Stimulated activated CD8-positive, alpha-beta memory T cell treated with anti-CD3 and anti-CD28 coated beads, Interleukin-15, amount 100 ng/mL, for 48 hours (primary cell): Measurements from ENCODE around the gene DESI1.
"Not testable (repeated sequence)": the region's sequence is repeated elsewhere in the genome, so short reads cannot be mapped to it uniquely, and the experiment has no call there.

Source experiments
- DNase-seq, 2 donors: peaks; one replicate each; pipeline ENCODE4 v3.0.0-alpha.2; 2020; ENCODE audit warnings: low read depth in 2 of 2

DESI1 gene

DNA sequence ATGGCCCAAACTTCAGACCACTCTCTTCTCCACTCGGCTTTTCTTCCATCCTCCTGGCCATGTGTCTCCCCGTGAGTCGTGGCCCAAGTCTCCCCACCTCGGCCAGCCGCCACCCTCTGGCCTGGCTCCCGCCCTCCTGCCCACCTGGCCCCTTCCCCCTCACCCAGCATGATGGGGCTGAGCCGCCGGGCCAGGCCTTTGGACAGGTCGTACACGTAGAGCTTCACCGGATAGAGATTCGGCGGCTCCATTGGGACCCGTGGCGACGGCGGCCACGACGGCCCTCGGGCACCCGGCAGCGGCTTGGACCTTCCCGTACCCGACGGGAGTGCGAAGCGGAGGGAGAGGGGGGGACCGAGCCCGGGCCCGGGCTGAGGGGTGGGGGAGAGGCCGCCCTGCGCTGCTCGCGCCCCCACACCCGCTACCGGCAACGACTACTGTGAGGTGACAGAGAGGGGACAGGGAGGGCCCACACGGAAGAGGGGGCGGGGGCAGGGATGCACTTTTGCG lies at the start of gene DESI1:
DESI1 (minus strand) TSS at position 455 of the 510 bp plus-strand sequence; CDS start at position 251, 204 bp downstream.
- no peak for DNase-seq

DNA sequence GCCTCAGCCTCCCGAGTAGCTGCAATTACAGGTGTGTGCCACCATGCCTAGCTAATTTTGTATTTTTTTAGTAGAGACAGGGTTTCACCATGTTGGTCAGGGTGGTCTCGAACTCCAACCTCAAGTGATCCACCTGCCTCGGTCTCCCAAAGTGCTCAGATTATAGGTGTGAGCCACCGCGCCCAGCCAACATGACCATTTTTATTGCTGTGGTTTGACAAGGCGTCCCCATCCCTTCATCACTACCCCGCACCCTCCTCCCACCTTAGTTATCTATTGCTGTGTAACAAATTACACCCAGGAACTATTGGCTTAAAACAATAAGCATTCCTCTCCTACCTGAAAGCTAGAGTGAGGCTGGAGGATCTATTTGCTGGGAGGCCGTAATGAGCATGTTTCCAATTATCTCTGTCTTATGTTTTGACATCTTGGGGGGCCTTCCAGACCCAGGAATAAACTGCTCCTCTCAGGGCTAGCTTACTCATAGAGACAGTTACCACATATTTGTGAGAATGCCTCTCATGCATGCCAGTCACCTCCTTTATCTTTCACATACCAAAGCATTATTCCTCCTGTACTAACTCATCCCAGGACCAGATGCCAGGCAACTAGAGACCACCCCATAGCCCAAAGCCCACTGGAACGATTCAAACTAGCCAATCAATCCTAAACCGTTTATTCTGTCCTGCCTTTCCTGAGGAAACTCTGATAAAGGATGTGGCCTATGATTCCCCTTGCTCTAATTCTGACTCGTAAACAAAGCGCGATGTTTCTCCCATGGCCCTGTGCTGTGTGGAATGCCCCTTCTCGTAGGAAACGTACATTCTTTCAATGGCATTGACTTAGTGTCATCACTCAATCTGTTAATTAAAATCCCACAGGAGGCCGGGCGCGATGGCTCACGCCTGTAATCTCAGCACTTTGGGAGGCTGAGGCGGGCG lies 48.4 kb upstream of the DESI1 start:
- no peak for DNase-seq

DNA sequence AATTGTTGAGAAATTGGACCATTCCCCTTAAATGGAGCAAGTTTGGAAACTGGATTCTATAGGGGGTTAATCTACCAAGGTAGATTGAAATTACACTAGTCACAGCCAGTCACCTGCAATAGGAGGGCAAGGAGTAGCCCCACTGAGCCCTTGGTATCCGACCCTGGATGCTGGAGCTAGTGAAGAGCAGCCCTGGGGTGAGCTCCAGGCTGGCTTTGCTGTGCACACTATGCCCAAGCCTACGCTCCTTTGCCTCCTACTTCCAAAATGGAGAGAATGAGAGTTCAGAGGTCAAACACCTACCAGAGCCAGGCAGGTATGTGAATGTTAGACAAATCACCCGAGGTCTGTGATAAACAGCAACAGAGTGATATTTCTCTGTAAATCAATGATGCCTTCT lies 44.1 kb upstream of the DESI1 start:
- no peak for DNase-seq

DNA sequence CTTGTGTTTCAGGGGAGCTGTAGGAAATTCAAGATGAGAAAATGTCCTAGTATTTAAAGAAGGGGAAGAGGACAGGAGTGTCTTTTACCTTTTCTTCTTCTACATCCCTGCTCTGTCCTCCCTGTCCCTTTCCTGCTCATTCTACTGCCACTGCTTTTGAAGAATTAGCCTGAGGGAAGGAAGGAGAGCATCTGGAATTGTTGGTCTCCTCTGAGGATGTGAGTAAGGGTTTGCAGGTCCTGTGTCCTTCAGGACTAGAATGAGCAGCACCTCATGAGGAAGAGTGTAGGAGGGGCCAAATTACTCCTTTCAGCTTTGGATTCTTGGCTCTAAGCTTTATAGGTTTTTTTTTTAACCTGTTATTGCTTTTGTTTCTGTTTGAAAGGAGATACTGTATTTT lies 43.6 kb upstream of the DESI1 start:
- DNase-seq = no peak

DNA sequence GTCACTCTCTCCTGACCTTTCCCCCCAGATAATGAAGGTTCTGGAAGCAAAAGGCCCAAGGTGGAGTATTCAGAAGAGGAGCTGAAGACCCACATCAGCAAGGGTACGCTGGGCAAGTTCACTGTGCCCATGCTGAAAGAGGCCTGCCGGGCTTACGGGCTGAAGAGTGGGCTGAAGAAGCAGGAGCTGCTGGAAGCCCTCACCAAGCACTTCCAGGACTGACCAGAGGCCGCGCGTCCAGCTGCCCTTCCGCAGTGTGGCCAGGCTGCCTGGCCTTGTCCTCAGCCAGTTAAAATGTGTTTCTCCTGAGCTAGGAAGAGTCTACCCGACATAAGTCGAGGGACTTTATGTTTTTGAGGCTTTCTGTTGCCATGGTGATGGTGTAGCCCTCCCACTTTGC lies 42.8 kb upstream of the DESI1 start:
- not testable (repeated sequence) for DNase-seq

DNA sequence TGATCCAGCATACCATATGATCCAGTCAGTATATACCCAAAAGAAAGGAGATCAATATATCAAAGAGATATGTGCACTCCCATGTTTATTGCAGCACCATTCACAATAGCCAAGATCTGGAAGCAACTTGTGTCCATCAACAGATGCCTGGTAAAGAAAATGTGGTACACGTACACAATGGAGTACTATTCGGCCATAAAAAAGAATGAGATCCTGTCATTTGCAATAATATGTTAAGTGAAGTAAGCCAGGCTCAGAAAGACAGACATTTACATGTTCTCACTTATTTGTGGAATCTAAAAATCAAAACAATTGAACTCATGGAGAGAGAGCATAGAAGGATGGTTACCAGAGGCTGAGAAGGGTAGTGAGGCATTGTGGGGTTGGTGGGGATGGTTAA lies 40.9 kb upstream of the DESI1 start:
- DNase-seq = no peak

DNA sequence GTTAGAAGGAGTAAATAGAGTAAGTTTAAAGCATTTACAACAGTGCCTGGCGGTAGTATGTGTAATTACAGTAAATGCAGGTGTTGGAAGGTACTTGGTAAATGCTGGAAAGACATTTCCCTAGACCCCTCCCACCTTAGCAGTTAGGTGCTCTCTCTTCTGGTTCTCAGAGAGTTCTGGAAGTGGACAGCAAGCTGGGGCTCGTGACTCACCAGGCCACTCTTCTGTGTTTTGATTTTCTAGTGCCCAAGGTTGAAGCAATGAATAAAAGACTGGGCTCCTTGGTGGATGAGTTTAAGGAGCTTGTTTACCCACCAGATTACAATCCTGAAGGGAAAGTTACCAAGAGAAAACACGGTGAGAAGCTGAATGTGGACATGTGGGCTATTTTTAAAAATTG lies 40.2 kb upstream of the DESI1 start:
- no peak for DNase-seq

DNA sequence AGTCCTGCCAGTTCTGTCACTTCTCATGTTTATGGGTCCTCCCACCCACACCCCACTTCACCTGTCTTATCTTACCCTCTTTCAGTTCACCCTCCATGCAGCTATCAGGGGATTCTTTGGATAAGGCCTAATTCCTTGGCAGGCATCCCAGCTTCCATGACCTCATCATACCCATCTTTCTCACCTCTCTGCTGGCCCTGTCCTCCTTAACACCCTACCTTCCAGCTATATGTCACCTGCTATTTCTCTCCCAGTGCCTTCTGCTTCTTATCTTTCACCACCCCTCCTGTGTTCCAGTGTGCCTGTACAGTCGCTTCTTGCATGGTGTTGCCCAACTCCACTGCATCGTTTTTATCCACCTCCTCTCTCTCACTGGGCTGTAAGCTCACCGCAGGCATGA lies 39.6 kb upstream of the DESI1 start:
- DNase-seq = no peak

DNA sequence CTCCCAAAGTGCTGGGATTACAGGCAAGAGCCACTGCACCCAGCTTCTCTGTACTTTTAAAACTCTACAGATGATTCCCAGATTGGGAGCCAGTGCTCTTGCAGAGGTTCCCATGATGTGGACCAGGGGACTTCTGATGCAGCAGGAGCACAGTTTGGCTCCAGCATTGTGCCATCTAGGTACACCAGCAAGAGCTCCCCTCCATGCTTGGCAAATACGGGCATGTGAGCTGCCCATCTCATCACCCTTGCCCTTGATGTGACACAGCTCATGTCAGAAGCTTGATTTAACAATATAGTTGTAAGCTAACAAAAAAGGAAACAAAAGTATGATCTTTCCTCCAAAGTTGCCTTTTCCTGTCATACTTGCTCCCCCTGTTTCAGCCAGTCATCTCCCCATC lies 39.1 kb upstream of the DESI1 start:
- DNase-seq = no peak

DNA sequence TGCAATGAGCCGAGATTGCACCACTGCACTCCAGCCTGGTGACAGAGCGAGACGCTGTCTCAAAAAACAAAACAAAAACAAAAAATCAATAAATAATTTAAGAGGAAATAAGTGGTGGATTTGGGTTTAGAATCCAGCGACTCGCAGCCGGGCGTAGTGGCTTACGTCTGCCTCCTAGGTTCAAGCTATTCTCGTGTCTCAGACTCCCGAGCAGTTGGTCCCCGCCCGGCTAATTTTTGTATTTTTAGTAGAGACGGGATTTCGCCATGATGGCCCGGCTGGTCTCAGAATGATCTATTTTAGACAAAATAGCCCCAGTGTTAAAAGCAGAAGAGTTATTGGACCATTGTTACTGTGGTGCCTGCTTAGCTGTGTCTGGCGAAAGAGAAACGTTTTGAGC lies 38.0 kb upstream of the DESI1 start:
- no peak for DNase-seq

DNA sequence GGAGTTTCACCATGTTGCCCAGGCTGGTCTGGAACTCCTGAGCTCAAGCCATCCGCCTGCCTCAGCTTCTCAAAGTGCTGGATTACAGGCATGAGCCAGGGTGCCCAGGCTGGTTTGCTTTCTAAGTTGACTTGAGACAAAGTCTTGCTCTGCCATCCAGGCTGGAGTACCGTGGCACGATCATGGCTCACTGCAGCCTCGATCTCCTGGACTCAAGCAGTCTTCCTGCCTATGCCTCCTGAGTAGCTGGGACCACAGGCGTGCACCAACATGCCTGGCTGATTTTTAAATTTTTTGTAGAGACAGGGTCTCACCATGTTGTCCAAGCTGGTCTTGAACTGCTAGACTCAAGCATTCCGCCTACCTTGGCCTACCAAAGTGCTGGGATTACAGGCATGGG lies 36.9 kb upstream of the DESI1 start:
- DNase-seq = no peak

DNA sequence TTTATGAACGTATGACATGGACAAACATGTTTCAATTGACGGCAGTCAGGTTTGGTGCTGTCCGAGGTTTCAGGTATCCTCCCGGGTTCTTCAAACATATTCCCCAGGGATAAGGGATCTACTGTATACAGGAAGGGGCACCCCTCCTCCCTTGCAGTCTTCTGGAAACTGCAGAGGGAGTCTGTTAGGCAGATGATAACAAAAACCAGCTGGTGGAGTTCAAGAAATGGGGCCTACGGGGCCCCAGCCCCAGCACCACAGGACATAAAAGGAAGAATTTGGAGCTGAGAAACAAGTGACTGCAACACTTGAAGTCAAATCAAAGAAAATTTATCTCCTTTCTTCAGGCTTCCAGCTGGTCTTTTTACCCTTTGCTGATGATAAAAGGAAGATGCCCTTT lies 35.7 kb upstream of the DESI1 start:
- DNase-seq = no peak

DNA sequence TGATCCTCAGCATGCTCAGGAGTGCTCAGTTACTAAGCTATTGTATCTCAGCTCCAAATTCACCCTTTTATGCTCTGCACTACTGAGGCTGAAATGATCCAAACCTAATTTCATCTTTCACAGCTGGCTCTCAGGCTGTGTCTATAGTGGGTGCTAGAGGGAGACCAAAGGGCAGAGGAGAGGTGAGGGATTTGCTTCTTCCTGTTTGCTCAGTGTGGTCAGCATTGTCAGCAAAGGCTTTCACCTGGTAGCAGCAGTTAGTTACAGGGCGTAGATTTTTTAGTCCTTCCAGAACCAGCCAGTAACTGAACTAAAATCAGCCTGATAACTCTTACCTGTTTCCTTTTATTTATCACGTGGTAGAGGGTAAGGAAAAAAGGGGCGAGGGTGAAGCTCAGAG lies 33.5 kb upstream of the DESI1 start:
- no peak for DNase-seq

DNA sequence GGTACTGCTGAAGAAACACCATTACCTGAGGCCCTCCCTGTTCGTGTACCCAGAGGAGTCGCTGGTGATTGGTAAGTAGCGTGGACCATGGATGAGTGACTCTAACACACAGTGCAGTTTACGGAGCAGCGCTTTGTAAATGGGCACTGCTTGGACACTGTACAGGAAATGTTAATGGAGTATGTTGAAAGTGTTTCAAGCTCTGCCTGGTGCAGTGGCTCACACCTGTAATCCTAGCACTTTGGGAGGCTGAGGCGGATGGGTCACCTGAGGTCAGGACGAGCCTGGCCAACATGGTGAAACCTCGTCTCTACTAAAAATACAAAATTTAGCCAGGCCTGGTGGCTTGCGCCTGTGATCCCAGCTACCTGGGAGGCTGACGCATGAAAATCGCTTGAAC lies 30.0 kb upstream of the DESI1 start:
- DNase-seq = no peak

DNA sequence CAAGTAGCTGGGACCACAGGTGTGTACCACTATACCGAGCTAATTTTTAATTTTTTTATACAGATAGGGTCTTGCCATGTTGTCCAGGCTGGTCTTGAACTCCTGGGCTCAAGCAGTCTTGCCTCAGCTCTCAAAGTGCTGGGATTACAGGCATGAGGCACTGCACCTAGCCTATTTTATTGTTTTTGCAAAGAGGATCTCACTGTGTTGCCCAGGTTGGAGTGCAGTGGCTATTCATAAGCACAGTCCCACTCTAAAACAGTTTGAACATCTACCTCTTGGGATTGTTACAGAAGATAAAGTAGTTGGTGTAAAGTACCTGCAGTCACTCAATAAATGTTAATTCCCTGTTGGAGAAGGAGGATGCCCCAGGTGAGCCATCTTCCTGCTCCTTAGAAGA lies 29.4 kb upstream of the DESI1 start:
- DNase-seq = no peak

DNA sequence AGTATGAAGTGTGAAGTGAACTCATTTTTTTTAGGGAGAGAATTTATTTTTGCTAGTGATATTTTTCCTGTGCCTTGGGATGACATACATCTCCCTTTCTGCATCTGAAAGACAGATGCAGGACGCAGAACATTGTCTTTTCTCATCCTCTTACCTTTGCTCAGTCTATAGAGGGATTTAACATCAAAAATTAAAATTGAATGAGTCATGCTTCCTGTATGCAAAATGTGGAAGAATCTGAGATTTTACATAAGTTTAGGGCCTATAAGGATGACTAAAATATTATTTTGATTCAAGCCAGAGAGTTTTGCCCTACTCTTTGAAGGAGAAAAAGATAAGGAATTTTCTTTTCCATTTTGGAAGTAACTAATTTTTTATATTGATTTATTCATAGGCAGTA lies 27.6 kb upstream of the DESI1 start:
- no peak for DNase-seq

DNA sequence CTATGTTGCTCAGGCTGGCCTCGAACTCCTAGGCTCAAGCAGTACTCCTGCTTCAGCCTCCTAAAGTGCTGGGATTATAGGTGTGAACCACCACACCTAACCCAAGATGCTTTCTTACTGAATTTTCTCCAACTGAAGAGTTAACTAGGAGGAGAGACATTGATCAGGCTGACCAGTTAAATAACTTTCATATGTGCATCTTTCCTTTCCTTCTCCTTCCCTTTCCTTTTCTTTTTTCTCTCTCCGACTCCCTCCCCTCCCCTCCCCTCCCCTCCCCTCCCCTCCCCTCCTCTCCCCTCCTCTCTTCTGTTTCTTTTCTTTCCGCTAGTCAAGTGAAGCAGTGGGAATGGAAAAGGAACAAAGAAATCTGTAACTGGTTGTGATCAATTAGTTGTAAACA lies 26.9 kb upstream of the DESI1 start:
- no peak for DNase-seq

DNA sequence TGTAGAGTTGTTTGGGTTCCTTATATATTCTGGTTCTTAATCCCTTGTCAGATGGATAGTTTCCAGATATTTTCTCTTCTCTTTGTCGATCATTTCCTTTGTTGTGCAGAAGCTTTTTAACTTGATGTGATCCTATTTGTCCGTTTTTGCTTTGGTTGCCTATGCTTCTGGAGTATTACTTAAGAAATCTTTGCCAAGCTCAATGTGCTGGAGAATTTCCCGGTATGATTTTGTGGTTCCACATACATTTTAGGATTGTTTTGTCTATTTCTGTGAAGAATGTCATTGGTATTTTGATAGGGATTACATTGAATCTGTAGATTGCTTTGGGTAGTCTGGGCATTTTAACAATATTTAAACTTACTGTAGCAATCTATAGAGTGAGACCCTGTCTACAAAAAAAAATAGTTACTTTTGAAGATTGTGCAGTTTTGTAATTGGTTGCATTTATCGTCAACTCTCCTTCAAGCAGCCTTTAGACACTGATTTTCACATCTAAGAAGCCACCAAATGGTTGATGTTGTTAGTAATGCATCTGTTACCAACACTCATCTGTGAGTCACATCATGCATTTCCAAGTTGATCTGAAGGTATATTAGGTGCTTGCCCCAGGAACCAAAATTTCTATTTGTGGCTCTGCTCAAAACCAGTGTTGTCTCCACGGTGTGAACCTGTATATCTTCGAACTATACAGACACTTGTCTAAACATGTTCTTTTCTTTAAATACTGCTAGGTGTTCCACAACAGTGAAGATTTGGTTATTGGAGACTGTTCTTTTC lies 21.7 kb upstream of the DESI1 start:
- DNase-seq = no peak

DNA sequence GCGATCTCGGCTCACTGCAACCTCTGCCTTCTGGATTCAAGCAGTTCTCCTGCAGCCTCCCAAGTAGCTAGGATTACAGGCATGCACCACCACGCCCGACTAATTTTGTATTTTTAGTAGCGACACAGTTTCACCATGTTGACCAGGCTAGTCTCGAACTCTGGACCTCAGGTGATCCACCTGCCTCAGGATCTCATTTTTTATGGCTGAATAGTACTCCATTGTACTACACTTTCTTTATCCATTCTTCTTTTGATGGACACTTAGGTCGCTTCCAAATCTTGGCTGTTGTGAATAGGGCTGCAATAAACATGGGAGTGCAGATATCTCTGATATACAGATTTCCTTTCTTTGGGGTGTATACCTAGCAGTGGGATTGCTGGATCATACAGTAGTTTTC lies 21.0 kb upstream of the DESI1 start:
- DNase-seq = no peak

DNA sequence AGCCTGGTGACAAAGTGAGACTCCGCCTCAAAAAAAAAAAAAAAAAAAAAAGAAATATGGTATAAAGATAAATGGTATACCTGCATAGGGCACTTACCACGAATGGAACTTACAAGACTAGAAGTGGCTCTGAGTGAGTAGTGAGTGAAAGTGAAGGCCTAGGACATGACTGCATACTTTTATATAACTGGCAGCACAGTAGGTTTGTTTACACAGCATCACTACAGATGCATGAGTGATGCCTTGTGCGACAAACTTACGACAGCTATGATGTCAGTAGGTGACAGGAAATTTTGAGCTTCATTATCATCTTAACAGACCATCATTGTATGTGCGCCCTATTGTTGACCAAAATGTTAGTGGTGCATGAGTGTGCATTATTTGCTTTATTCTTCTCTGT lies 17.9 kb upstream of the DESI1 start:
- DNase-seq = no peak

DNA sequence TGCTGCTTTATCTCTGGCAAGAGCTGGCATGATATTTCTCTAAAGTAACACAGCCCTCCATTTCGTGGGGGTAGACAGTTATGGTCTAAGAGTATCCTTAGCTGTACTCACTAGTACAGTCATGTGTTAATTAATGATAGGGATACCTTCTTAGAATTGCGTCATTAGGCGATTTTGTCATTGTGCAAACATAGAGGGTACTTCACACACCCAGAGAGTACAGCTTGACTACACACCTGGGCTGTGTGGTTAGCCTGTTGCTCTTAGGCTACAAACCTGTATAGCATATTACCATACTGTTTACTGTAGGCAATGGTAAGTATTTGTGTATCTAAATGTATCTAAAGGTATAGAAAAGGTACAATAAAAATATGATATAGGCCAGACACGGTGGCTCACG lies 17.3 kb upstream of the DESI1 start:
- DNase-seq = no peak

DNA sequence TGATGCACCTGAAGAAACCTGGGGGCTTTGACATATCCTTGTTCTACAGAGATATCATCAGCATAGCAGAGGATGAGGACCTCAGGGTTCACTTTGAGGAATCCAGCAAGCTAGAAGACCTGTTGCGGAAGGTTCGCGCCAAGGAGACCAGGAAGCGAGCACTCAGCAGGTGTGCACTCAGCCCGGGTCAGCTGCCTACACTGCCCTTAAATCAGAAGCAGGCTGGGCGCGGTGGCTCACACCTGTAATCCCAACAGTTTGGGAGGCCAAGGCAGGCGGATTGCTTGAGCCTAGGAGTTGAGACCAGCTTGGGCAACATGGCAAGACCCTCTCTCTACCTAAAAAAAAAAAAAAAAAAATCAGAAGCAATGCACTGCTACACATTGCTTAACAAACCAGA lies 16.8 kb upstream of the DESI1 start:
- DNase-seq = not testable (repeated sequence)

DNA sequence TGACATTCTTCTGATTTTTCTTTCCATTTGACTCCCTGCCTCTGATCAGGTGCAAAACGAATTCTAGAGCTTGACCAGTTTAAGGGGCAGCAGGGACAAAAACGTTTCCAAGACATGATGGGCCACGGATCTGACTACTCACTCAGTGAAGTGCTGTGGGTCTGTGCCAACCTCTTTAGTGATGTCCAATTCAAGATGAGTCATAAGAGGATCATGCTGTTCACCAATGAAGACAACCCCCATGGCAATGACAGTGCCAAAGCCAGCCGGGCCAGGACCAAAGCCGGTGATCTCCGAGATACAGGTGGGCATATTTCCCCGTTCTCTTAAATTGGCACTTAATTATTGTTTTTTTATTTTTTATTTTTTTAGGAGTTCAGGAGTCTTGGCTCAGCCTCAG lies 15.6 kb upstream of the DESI1 start:
- no peak for DNase-seq
